GM12878 (cell line): ENCODE results near the gene EEF1E1. TPM values are rescaled to one million over a fixed set of nuclear protein-coding genes. Genes with fewer than 3 reads are reported as not detected.

Experiments
- ATAC-seq: fragments of 200-7000 bp; cut with Tn5 transposase; 3 replicates; pipeline ENCODE4 v1.9.1; 2020; ENCODE audit warnings: mild to moderate bottlenecking, moderate library complexity
- BruUV-seq: library from RNA; stranded (reverse); fragments of 400-500 nt; replicated peaks from 2 replicates; lab custom pipeline; 2021; lab: Mats Ljungman, UMichigan
- CTCF ChIA-PET: fragments of 300-600 bp; sonication (Branson Sonifier 250); formaldehyde crosslinking; extraction: SDS; loops from one replicate; lab custom pipeline; 2021; ENCODE audit warnings: inconsistent platforms; lab: Yijun Ruan, JAX
- POLR2A ChIA-PET: fragments of 350-600 bp; formaldehyde crosslinking; extraction: SDS; loops from one replicate; lab custom pipeline; 2021; ENCODE audit warnings: inconsistent platforms; lab: Charles Lee
- RAD21 ChIA-PET: fragments of 300-600 bp; sonication (Branson Sonifier 250); formaldehyde crosslinking; loops from one replicate; lab custom pipeline; 2023; ENCODE audit warnings: antibody characterized with exemption; ENCODE audit not compliant: unreplicated experiment; lab: Charles Lee
- SMC1A ChIA-PET: fragments of 300-600 bp; sonication (Branson Sonifier 250); formaldehyde crosslinking; loops from one replicate; lab custom pipeline; 2023; ENCODE audit not compliant: unreplicated experiment, uncharacterized antibody; lab: Charles Lee
- DNase-seq: peaks from one replicate; pipeline ENCODE4 v3.0.0-alpha.2; 2011; ENCODE audit warnings: low read depth, low spot score
- FAIRE-seq: peaks from 3 replicates; lab custom pipeline; 2011; peaks lifted over from hg19 to GRCh38; lab: Jason Lieb, UNC
- H2AFZ ChIP-seq: 2 replicates; pipeline ENCODE4 v1.6.0; 2011; ENCODE audit warnings: low read depth, low read length, control low read depth; ENCODE audit not compliant: control insufficient read depth
- H3K27ac ChIP-seq: 2 replicates; pipeline ENCODE4 v1.5.1; 2011; ENCODE audit warnings: control low read depth; ENCODE audit not compliant: control insufficient read depth, insufficient read depth
- H3K27me3 ChIP-seq, 2 experiments: replicated peaks in 1 of 2; 2 replicates each; pipeline versions ENCODE4 v1.6.0 to v1.6.1; 2011; ENCODE audit warnings: low read length in 1 of 2; ENCODE audit not compliant: control insufficient read depth in 2 of 2, insufficient read depth in 2 of 2
- H3K36me3 ChIP-seq, 2 experiments: 2 replicates each; pipeline ENCODE4 v1.5.1; 2011; ENCODE audit warnings: low read length in 1 of 2; ENCODE audit not compliant: control insufficient read depth in 2 of 2, insufficient read depth in 2 of 2
- H3K4me1 ChIP-seq: 2 replicates; pipeline ENCODE4 v1.6.1; 2011; ENCODE audit warnings: mild to moderate bottlenecking, low read length, moderate library complexity, mixed read lengths; ENCODE audit not compliant: control insufficient read depth, insufficient read depth
- H3K4me2 ChIP-seq: 2 replicates; pipeline ENCODE4 v1.6.0; 2011; ENCODE audit warnings: control low read depth; ENCODE audit not compliant: control insufficient read depth, insufficient read depth
- H3K4me3 ChIP-seq: fragments of 200-600 bp; sonication (generic); 2 replicates; pipeline ENCODE4 v1.5.1; 2016
- H3K79me2 ChIP-seq: 2 replicates; pipeline ENCODE4 v1.6.0; 2011; ENCODE audit warnings: low read length; ENCODE audit not compliant: control insufficient read depth, insufficient read depth
- H3K9ac ChIP-seq: 2 replicates; pipeline ENCODE4 v1.8.0; 2011; ENCODE audit warnings: low read length, control low read depth, mixed read lengths; ENCODE audit not compliant: control insufficient read depth, insufficient read depth
- H3K9me3 ChIP-seq: replicated peaks from 3 replicates; pipeline ENCODE4 v1.5.1; 2011; ENCODE audit warnings: mild to moderate bottlenecking, low read length; ENCODE audit not compliant: control insufficient read depth, insufficient read depth
- H4K20me1 ChIP-seq: 2 replicates; pipeline ENCODE4 v1.6.0; 2011; ENCODE audit not compliant: control insufficient read depth, insufficient read depth
- CHD1 ChIP-seq: IDR thresholded peaks from 2 replicates; pipeline ENCODE4 v1.6.1; 2012; ENCODE audit warnings: low read depth, low read length, improper control_type of control experiment
- ELK1 ChIP-seq: IDR thresholded peaks from 2 replicates; pipeline ENCODE4 v1.6.1; 2012; ENCODE audit warnings: low read depth, low read length, improper control_type of control experiment
- EP300 ChIP-seq, 2 experiments: fragments of 150-350 bp in 1 of 2; IDR thresholded peaks; 2 replicates each; pipeline ENCODE4 v1.6.1; 2011 to 2012; ENCODE audit warnings: low read depth in 2 of 2, low read length in 2 of 2, borderline replicate concordance in 1 of 2, improper control_type of control experiment in 1 of 2, inconsistent platforms in 1 of 2; ENCODE audit not compliant: control insufficient read depth in 1 of 2
- HCFC1 ChIP-seq: fragments of 150-350 bp; IDR thresholded peaks from 2 replicates; pipeline ENCODE4 v1.6.1; 2014; ENCODE audit warnings: low read length
- HDAC6 ChIP-seq: fragments of 200-600 bp; sonication (generic); IDR thresholded peaks from one replicate; pipeline ENCODE4 v1.8.0; 2017; ENCODE audit warnings: antibody characterized with exemption; ENCODE audit not compliant: unreplicated experiment
- IKZF1 ChIP-seq: fragments of 450-650 bp; conservative IDR thresholded peaks from 2 replicates; pipeline ENCODE4 v1.6.1; 2017; ENCODE audit warnings: antibody characterized with exemption, mild to moderate bottlenecking
- NRF1 ChIP-seq: conservative IDR thresholded peaks from 2 replicates; pipeline ENCODE4 v1.6.1; 2011; ENCODE audit warnings: mild to moderate bottlenecking, low read depth, low read length, improper control_type of control experiment
- PAX5 ChIP-seq: IDR thresholded peaks from 2 replicates; pipeline ENCODE4 v1.6.1; 2011; ENCODE audit warnings: low read depth, low read length, borderline replicate concordance
- PAX8 ChIP-seq: fragments of 450-650 bp; IDR thresholded peaks from 2 replicates; pipeline ENCODE4 v1.6.1; 2017; ENCODE audit warnings: mild to moderate bottlenecking, moderate library complexity
- SMAD5 ChIP-seq: IDR thresholded peaks from 2 replicates; pipeline ENCODE4 v1.6.1; 2016; ENCODE audit warnings: antibody characterized with exemption, low read depth
- TAF1 ChIP-seq: IDR thresholded peaks from 2 replicates; pipeline ENCODE4 v1.6.1; 2011; ENCODE audit warnings: mild to moderate bottlenecking, low read depth, low read length, borderline replicate concordance
- YBX1 ChIP-seq: fragments of 450-650 bp; IDR thresholded peaks from 2 replicates; pipeline ENCODE4 v1.6.1; 2016; ENCODE audit warnings: antibody characterized with exemption
- ZBTB33 ChIP-seq: fragments of 450-650 bp; IDR thresholded peaks from 2 replicates; pipeline ENCODE4 v1.6.1; 2017; ENCODE audit warnings: mild to moderate bottlenecking
- ZBTB4 ChIP-seq: fragments of 450-650 bp; formaldehyde crosslinking; IDR thresholded peaks from 2 replicates; pipeline ENCODE4 v1.4.0; 2022; ENCODE audit warnings: mild to moderate bottlenecking, moderate library complexity
- WGBS: methylation state at CpG from one replicate; pipeline ENCODE4 v1.1.6; 2016; ENCODE audit warnings: low lambda C conversion rate; ENCODE audit not compliant: insufficient replicate concordance, insufficient coverage; ENCODE audit errors: missing lambda C conversion rate; 5-methylcytosine and 5-hydroxymethylcytosine counted together
- in situ Hi-C: fragments of 300-500 bp; cut with MboI; formaldehyde crosslinking; loops from 9 replicates; pipeline ENCODE4 v1.14.3; 2018; ENCODE audit warnings: mixed read lengths
- intact Hi-C: fragments of 100-400 bp; cut with micrococcal nuclease; formaldehyde crosslinking; loops from one replicate; pipeline ENCODE4 v1.14.2; 2022; ENCODE audit not compliant: unreplicated experiment
- polyA plus RNA-seq, 11 experiments: library from polyadenylated mRNA; depleted of rRNA in 4 of 11; unstranded in 6 of 11; stranded (reverse) in 5 of 11; fragments of >200 nt; fragmentation: Nextera tagmentation in 4 of 11; fragmentation: Illumina TruSeq in 1 of 11; extraction: Ambion mirVana in 4 of 11; extraction: Trizol in 1 of 11; gene quantifications; 1 replicate in 1 of 11; 2 replicates in 10 of 11; pipeline versions ENCODE4 v1.2.1 to v1.2.3, GENCODE V29; 2011 to 2016; ENCODE audit warnings: inconsistent platforms in 2 of 11, missing spikeins in 2 of 11, low read depth in 1 of 11
- total RNA-seq, 4 experiments: library from RNA; depleted of rRNA in 3 of 4; stranded (reverse); fragments of >200 nt in 3 of 4; fragmentation: Illumina TruSeq in 1 of 4; extraction: Trizol in 1 of 4; gene quantifications; 2 replicates each; pipeline versions ENCODE4 v1.2.1 to v1.2.3, GENCODE V29; 2013 to 2021

The EEF1E1 gene
- total and polyA plus RNA-seq, 10 of the 15 experiments (the other 5 are each of a cell fraction or from before 2014, with no cell fraction given) = 55.3 to 668 (median 121) TPM

GRCh38 chr6:8143945-8144344 lies 41.6 kb upstream of the EEF1E1 start:
- Histone ChIP-seq H3K4me3 (no peak overlapping the region), H3K4me2 (no peak overlapping the region), H3K27ac (no peak overlapping the region), H3K27me3 (no peaks in the 10 kb centered on the region), H3K4me1 (no peaks in the 10 kb centered on the region), H3K79me2 (no peaks in the 10 kb centered on the region), H3K9me3 (no peaks in the 10 kb centered on the region), H3K9ac (no peak overlapping the region), H2AFZ (no peak overlapping the region), H4K20me1 (no peaks in the 10 kb centered on the region), H3K36me3 (no peaks in the 10 kb centered on the region)
- ChIA-PET RAD21 (no interaction called here), POLR2A (no interaction called here), SMC1A (no interaction called here), CTCF (interaction anchor here (0.7 to 2.3 kb wide), 2 partner anchors 75 to 824 kb away, joined by 3 to 10 read pairs; no protein-coding TSS in a partner anchor)
- in situ Hi-C loops (no loop called here), intact Hi-C loops (no loop called here)
- FAIRE-seq = no peak
- no peak for TF ChIP-seq PAX5
- no peak for TF ChIP-seq ZBTB33
- no peak for TF ChIP-seq ZBTB4 (CRISPR knock-in tag)
- no peak for TF ChIP-seq ELK1
- no peak for TF ChIP-seq SMAD5
- no peak for TF ChIP-seq HDAC6
- no peak for TF ChIP-seq CHD1
- TF ChIP-seq EP300 (IDR thresholded peaks at IDR 0.05; ENCODE audit: borderline replicate concordance in 1 of 2, control insufficient read depth in 1 of 2, low read depth in 2 of 2, low read length in 2 of 2) = no peak
- no peak for TF ChIP-seq TAF1
- TF ChIP-seq NRF1 = no peak
- no peak for TF ChIP-seq PAX8
- TF ChIP-seq YBX1 = no peak
- TF ChIP-seq IKZF1 = no peak
- no peak for TF ChIP-seq HCFC1
- no peak for ATAC-seq
- no peak for DNase-seq
- WGBS = 16% methylated on average over 2 of the region's 2 CpGs
- no TSS peak for BruUV-seq
